K562 (cell line): ENCODE measurements around the gene ORAI1. TPM values are rescaled to one million over a fixed set of nuclear protein-coding genes. Genes with fewer than 3 reads are reported as not detected.

Experiments used
- ATF4 ChIP-seq: fragments of 450-650 bp; formaldehyde crosslinking; IDR thresholded peaks from 2 replicates; pipeline ENCODE4 v1.4.0; 2022; ENCODE audit warnings: mild to moderate bottlenecking, moderate library complexity
- FOS ChIP-seq: IDR thresholded peaks from 3 replicates; pipeline ENCODE4 v1.6.1; 2011; ENCODE audit not compliant: insufficient read length; ENCODE audit errors: extremely low read depth
- ID3 ChIP-seq, 2 experiments: fragments of 250-450 bp in 1 of 2; fragments of 450-650 bp in 1 of 2; sonication (Bioruptor Pico) in 1 of 2; IDR thresholded peaks; 2 replicates each; pipeline versions ENCODE4 v1.6.1 to v1.8.0; 2016 to 2021; ENCODE audit warnings: mild to moderate bottlenecking in 2 of 2, moderate library complexity in 2 of 2, missing compliant biosample characterization in 1 of 2, missing genetic modification characterization in 1 of 2
- KLF13 ChIP-seq: fragments of 450-650 bp; IDR thresholded peaks from 2 replicates; pipeline ENCODE4 v1.6.1; 2016; ENCODE audit warnings: missing genetic modification characterization, low read depth, mild to moderate bottlenecking, missing compliant biosample characterization, moderate library complexity, borderline replicate concordance
- NCOA6 ChIP-seq: fragments of 450-650 bp; IDR thresholded peaks from 2 replicates; pipeline ENCODE4 v1.6.1; 2017; ENCODE audit warnings: mild to moderate bottlenecking
- NFXL1 ChIP-seq: fragments of 450-650 bp; formaldehyde crosslinking; IDR thresholded peaks from 2 replicates; pipeline ENCODE4 v1.4.0; 2021; ENCODE audit warnings: mild to moderate bottlenecking
- THRB ChIP-seq: fragments of 450-650 bp; formaldehyde crosslinking; conservative IDR thresholded peaks from 2 replicates; pipeline ENCODE4 v1.4.0; 2022; ENCODE audit warnings: mild to moderate bottlenecking, missing genetic modification characterization
- ZNF407 ChIP-seq: fragments of 450-650 bp; IDR thresholded peaks from 2 replicates; pipeline ENCODE4 v1.6.1; 2016; ENCODE audit warnings: low read depth
- ZNF507 ChIP-seq: conservative IDR thresholded peaks from 2 replicates; pipeline ENCODE4 v1.6.1; 2017; ENCODE audit warnings: missing genetic modification characterization, missing compliant biosample characterization
- ZNF707 ChIP-seq: fragments of 250-450 bp; sonication (Bioruptor Pico); conservative IDR thresholded peaks from 2 replicates; pipeline ENCODE4 v1.8.0; 2022; ENCODE audit warnings: inconsistent platforms, mild to moderate bottlenecking, moderate library complexity
- polyA plus RNA-seq, 8 experiments: library from polyadenylated mRNA; depleted of rRNA in 4 of 8; stranded (reverse) in 5 of 8; unstranded in 3 of 8; fragments of >200 nt; fragmentation: Nextera tagmentation in 2 of 8; fragmentation: Illumina TruSeq in 1 of 8; extraction: Ambion mirVana in 2 of 8; extraction: Trizol in 1 of 8; gene quantifications; 2 replicates each; pipeline versions ENCODE4 v1.2.1 to v1.2.3, GENCODE V29; 2011 to 2014; ENCODE audit warnings: inconsistent platforms in 1 of 8, missing spikeins in 1 of 8
- total RNA-seq, 7 experiments: library from RNA; depleted of rRNA in 6 of 7; stranded (reverse); fragments of >200 nt in 6 of 7; fragmentation: Illumina TruSeq in 2 of 7; extraction: Trizol in 2 of 7; gene quantifications; 2 replicates each; pipeline versions ENCODE4 v1.2.1 to v1.2.3, GENCODE V29; 2011 to 2021; ENCODE audit warnings: low replicate concordance in 1 of 7

ORAI1 gene
- total and polyA plus RNA-seq, 9 of the 15 experiments (the other 6 are each of a cell fraction or from before 2014, with no cell fraction given) = 2.6 to 23.8 (median 9.3) TPM

GRCh38 chr12:121649819-121650353 is 23.6 kb downstream of the ORAI1 start (continued):
- no peak for TF ChIP-seq THRB (CRISPR knock-in tag)
- TF ChIP-seq ATF4 (CRISPR knock-in tag) = no peak
- no peak for TF ChIP-seq NCOA6
- TF ChIP-seq ZNF407 = peak; percentile 84
- TF ChIP-seq NFXL1 (CRISPR knock-in tag) = no peak
- TF ChIP-seq FOS = no peak
- TF ChIP-seq ZNF707 (CRISPR knock-in tag) = no peak
- no peak for TF ChIP-seq KLF13 (tag)
- TF ChIP-seq ID3 (CRISPR knock-in tag; IDR thresholded peaks at IDR 0.05) = no peak
- no peak for TF ChIP-seq ID3 (tag; IDR thresholded peaks at IDR 0.05)
- TF ChIP-seq ZNF507 = no peak
